ENCODE data around the gene CORIN. TPM values are rescaled to one million over a fixed set of nuclear protein-coding genes. Genes with fewer than 3 reads are reported as not detected.

The CORIN gene
- total RNA-seq, 2 experiments from 2014 or later: not detected

DNA sequence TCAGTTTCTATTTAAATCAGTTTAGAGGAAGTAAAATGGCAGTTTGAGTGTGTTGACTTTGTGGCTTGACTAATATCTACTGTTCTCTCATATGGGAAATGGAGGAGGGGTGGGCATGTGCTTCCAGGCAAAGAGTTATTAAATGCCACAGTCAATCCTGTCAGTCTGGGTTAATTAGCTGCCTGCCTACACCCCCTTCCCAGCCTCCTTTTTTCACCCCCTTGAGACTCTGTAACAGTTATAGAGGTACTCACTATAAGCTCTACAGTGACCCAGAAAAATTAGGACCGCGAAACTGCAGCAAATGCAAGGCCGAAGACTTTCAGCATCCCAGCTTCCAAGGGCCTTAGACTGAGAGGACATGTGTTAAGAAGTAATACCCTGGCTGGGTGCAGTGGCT is 165.2 kb downstream of the CORIN start:
- H3K4me1 Mint-ChIP-seq: no peaks in the 10 kb centered on the region
- no peak overlapping the region for H3K4me3 Mint-ChIP-seq
- H3K27ac Mint-ChIP-seq: no peak overlapping the region
- peaks cover 19% of the 10 kb centered on the region for H3K27me3 Mint-ChIP-seq
- no peak for DNase-seq
- H3K36me3 Mint-ChIP-seq: no peaks in the 10 kb centered on the region
- H3K9me3 Mint-ChIP-seq: no peaks in the 10 kb centered on the region

DNA sequence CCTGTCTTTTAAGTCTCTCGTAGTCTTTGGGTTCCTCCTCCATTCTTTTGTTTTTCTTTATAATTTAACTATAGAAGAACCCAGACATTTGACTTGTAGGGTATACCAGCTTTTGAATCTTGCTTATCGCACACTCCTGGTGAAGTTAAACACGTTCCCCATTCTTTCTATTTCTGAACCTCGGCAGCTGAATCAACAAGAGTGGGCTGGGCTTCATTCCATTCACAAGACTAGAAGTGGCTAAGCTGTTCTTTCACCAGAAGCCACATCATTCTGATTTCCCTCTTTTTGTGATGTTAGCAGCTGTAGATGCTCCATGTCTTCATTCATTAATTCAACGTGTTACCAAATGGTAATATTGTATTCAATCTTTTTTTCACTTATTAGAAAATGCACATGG is 167.9 kb downstream of the CORIN start:
- Mint-ChIP-seq H3K4me1 (no peaks in the 10 kb centered on the region), H3K36me3 (no peaks in the 10 kb centered on the region), H3K4me3 (no peak overlapping the region), H3K27ac (no peak overlapping the region), H3K9me3 (no peaks in the 10 kb centered on the region), H3K27me3 (peaks cover 19% of the 10 kb centered on the region)
- DNase-seq: no peak

DNA sequence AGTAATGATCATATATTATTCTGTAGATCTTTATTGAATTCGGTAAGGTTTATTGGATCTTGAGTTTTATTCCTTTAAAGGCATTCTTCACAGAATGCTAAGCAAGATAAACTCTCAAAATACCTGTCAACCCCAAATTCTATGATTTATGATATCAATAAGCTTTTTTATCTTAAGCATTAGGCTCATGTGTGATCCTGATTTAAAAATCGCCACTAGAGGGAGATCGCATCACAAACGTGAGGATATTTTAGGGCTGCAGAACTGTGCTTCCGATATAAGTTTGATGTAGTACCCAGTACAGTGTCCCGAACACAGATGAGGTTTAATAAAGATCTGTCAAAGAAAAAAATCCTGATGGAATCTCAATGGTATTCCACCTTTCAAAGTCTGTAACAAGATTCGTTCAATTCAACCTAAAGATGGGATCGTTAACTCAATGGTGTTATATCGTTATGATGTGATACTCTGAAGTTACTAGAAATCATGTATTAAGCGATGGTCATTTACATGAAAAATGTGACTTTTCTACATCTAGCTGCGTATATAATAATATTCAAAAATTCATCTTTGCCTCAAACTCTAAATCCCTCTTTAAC is 169.0 kb downstream of the CORIN start:
- Mint-ChIP-seq H3K27ac (no peak overlapping the region), H3K9me3 (no peaks in the 10 kb centered on the region), H3K36me3 (no peaks in the 10 kb centered on the region), H3K4me1 (no peaks in the 10 kb centered on the region), H3K27me3 (peaks cover 19% of the 10 kb centered on the region), H3K4me3 (no peak overlapping the region)
- no peak for DNase-seq

DNA sequence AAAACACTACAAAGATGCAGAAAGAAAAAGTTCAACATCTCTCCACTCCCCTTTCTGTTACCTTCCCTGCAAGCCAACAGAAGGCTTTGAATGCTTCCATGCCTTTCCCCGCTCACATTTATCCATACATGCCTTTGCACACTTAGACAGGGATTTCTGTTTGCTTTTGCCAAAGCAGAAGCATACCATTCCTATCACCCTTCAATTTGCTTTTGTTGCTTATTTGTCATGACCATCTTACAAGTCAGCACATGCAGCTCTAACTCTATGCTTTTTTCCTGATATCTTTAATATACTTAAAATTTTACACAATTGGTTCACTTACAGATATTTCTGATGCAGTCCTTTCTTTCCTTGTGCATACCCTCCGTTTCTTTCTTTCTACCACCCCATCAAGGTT is 169.6 kb downstream of the CORIN start:
- H3K4me3 Mint-ChIP-seq: no peak overlapping the region
- no peaks in the 10 kb centered on the region for H3K9me3 Mint-ChIP-seq
- no peaks in the 10 kb centered on the region for H3K4me1 Mint-ChIP-seq
- H3K36me3 Mint-ChIP-seq: no peaks in the 10 kb centered on the region
- no peak overlapping the region for H3K27ac Mint-ChIP-seq
- H3K27me3 Mint-ChIP-seq: peaks cover 15% of the 10 kb centered on the region
- DNase-seq: no peak

DNA sequence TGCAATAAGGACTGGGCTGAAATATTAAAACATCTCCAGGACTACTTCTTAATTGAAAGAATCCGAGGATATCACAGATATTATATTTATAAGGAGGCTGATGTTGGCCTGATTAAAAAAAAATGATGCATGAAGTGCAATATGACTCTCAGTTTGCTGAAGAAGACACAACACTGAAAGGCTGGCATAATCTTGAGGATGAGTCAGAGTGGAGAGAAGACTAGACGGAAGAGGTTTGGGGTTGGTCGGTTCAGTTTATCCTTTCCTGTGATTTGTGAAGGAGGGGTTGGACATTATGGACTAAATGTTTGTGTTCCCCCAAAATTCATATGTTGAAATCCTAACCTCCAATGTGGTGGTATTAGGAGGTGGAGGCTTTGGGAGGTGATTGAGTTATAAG is 170.3 kb downstream of the CORIN start:
- no peak for DNase-seq
- H3K27me3 Mint-ChIP-seq: peaks cover 15% of the 10 kb centered on the region
- H3K4me1 Mint-ChIP-seq: no peaks in the 10 kb centered on the region
- H3K4me3 Mint-ChIP-seq: no peak overlapping the region
- H3K9me3 Mint-ChIP-seq: no peaks in the 10 kb centered on the region
- no peak overlapping the region for H3K27ac Mint-ChIP-seq
- no peaks in the 10 kb centered on the region for H3K36me3 Mint-ChIP-seq

DNA sequence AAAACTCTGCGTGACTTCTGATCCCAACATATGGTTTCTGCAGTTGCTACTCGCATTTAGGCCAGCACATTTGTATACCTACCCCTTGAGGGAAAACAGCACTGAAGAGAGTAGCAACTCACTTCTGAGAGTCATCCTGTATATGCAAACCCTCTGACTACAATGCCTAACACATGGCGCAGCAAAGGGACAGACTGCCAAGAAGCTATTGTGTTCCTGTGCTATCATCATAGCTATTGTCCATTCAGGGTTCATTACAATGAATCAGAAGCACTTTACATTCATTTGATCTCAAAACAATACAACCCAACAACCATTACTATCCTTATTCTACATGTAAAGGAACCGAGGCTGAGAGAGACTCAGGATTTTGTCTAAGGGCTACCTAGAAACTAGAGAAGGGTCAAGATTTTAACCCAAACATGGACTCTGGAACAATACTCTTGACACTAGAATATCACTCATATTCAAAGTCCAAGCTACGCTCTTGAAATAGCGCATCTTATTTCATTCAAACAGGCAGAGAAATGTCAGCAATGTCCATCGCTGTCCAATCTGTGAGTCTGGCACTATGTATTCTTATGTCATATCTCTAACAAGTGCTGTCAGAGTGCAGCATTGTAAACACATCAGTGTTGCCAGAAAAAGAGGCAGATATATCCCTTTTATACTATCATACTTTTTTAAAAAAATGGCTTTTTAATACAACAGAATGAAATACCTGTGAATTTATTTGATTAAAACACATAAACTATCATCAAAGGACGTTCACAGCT is 173.6 kb downstream of the CORIN start:
- H3K9me3 Mint-ChIP-seq: no peaks in the 10 kb centered on the region
- no peaks in the 10 kb centered on the region for H3K4me1 Mint-ChIP-seq
- no peak overlapping the region for H3K27ac Mint-ChIP-seq
- no peak overlapping the region for H3K4me3 Mint-ChIP-seq
- no peaks in the 10 kb centered on the region for H3K36me3 Mint-ChIP-seq
- DNase-seq: no peak
- peaks cover 5% of the 10 kb centered on the region for H3K27me3 Mint-ChIP-seq

DNA sequence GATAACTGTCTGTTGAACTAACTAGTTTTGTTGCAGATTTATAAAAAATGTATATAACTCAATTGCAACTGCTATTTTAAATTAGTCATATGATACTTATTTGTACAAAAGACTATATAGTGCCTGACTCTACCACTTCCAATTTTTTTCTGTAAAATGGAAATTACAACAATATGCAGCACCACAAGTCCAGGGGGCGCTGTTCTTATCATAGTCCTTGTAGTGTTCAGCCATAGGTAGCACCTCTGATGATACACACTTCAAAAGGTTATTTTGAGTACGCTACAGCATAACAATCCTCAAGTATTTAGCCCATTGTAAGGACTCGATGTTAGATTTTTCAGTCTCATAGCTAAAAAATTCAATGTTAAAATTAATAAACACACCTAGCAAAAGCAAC is 174.9 kb downstream of the CORIN start:
- Mint-ChIP-seq H3K27ac (no peak overlapping the region), H3K27me3 (no peaks in the 10 kb centered on the region), H3K9me3 (no peaks in the 10 kb centered on the region), H3K36me3 (no peaks in the 10 kb centered on the region), H3K4me3 (no peak overlapping the region), H3K4me1 (no peaks in the 10 kb centered on the region)
- peak; percentile 14 for DNase-seq

DNA sequence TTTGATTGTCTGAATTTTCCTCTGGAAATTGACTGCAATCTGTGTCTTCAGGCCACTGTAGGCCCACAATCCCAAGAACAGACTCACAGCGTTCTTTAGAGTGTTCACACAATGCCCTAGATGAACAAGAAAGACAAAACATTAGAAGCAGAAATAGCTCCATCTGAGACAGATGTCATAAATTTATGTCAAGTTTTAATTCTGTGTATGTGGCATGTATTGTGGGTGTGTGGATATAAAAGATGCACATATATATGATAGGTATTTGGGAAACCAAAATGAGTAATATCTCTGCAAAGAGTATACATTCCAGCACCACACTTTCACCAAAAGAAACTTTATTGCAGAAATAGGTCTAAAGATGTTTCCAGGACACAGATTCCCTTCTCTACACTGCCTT is 176.1 kb downstream of the CORIN start:
- no peaks in the 10 kb centered on the region for H3K9me3 Mint-ChIP-seq
- no peak overlapping the region for H3K4me3 Mint-ChIP-seq
- no peaks in the 10 kb centered on the region for H3K36me3 Mint-ChIP-seq
- H3K27me3 Mint-ChIP-seq: no peaks in the 10 kb centered on the region
- no peaks in the 10 kb centered on the region for H3K4me1 Mint-ChIP-seq
- no peak overlapping the region for H3K27ac Mint-ChIP-seq
- DNase-seq: no peak

DNA sequence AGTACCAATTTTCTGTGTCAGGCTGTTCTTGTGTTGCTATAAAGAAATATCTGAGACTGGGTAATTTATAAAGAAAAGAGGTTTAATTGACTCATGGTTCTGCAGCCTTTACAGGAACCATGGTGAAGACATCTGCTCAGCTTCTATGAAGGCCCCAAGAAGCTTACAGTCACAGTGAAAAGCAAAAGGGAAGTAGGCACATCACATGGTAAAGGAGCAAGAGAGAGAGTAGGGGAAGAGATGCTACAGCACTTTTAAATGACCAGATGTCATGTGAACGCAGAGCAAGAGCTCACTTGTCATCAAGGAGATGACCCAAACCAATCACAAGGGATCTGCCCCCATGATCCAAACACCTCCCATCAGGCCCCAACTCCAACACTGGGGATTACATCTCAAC is 178.5 kb downstream of the CORIN start:
- H3K27me3 Mint-ChIP-seq: no peaks in the 10 kb centered on the region
- no peaks in the 10 kb centered on the region for H3K36me3 Mint-ChIP-seq
- H3K4me1 Mint-ChIP-seq: peaks cover 2% of the 10 kb centered on the region
- H3K27ac Mint-ChIP-seq: no peak overlapping the region
- no peak for DNase-seq
- no peaks in the 10 kb centered on the region for H3K9me3 Mint-ChIP-seq
- no peak overlapping the region for H3K4me3 Mint-ChIP-seq

DNA sequence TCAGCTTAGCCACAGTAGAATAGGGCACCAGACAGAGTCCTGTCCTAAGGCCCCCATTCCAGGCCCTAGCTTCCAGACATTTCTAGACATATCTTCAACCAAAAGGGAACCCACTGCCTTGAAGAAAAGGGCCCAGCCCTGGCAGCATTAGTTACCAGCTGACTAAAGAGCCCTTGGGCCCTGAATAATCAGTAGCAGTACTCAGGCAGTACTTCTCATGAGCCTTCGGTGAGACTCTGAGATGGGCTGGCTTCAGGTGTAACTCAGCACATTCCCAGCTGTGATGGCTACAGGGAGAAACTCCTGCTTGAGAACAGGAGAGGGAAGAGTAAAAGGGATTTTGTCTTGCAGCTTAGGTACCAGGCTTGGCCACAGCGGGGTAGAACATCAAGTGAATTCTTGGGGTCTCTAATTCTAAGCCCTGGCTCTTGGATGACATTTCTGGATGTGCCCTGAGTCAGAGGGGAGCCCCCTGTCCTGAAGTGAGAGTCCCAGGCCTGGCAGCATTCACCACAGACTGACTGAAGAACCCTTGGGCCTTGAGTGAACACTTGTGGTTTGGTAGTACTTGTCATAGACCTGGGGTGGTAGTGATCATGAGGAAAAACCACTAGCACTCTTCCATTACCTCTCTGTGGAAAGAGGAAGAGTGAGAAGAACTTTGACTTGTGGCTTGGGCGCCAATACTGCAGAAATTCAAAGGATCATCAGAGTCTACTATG is 182.7 kb downstream of the CORIN start:
- Mint-ChIP-seq H3K27ac (no peak overlapping the region), H3K4me1 (peaks cover 2% of the 10 kb centered on the region), H3K36me3 (no peaks in the 10 kb centered on the region), H3K9me3 (no peaks in the 10 kb centered on the region), H3K4me3 (no peak overlapping the region), H3K27me3 (no peaks in the 10 kb centered on the region)
- peak; percentile 7 for DNase-seq

DNA sequence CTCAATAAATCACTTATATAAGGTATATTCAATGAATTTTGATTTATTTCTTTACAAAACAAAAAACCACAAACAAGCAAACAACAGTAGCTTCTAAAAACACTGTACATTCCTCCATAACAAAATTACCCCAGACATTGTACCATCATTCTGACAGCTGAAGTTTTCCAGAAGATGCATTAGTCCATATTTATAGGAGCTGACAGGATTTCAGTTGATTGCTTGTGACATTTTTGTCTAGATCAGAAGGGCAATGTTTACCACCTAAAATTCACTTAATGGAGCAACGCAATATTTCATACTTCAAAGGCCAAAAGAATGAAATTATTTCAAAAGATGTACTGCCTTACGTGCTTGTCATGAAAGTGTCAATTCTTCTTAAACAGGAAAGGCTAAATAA is 185.8 kb downstream of the CORIN start:
- no peaks in the 10 kb centered on the region for H3K9me3 Mint-ChIP-seq
- DNase-seq: no peak
- peaks cover 2% of the 10 kb centered on the region for H3K4me1 Mint-ChIP-seq
- H3K27me3 Mint-ChIP-seq: no peaks in the 10 kb centered on the region
- H3K27ac Mint-ChIP-seq: no peak overlapping the region
- H3K4me3 Mint-ChIP-seq: no peak overlapping the region
- H3K36me3 Mint-ChIP-seq: no peaks in the 10 kb centered on the region

DNA sequence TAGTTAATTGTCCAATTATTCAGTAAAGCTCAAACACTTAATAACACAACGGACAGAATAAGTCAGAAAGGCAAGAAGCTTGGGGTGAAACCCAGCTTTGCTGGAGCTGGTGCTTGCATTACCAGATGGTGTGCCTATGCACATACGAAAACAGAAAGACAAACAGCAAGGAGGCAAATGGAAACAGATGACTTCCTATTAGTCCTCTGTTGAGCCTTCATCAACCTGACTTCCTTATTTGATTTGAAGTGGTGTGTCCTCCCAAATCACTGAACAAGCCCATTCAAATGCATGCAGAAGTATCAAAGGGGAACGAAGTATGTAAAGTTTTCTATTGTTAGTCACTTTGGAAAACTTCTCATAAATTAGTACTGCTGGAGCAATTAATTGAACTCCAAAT is 186.6 kb downstream of the CORIN start:
- Mint-ChIP-seq H3K27ac (no peak overlapping the region), H3K4me3 (no peak overlapping the region)

DNA sequence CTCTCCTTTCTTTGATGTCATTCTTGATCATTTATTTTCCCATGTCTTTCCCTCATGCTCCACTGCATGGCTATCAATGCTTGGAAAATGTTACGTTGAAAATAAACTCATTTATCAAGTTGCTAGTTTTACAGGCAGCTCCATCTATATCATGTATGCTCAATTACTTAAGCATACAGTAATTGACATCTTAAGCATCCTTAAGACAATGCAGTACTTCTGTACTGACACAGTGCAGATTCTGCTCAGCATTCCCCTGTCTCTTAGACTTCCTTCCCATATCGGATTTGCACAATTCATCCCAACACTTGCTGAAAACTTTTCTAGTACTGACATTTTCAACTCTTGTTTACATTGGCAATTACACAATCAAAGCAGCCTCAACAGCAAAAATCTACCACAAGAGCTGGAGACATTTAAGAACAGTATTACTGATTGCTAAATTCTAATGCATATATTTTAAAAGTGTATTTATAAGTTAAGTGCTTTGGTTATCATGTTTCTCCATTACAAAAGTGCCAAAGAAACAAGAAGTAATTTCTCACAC is 187.2 kb downstream of the CORIN start:
- Mint-ChIP-seq H3K36me3 (no peaks in the 10 kb centered on the region), H3K27ac (no peak overlapping the region), H3K4me3 (no peak overlapping the region)

More for the DNA sequence above, 186.6 kb downstream of the CORIN start:
- Mint-ChIP-seq H3K36me3 (no peaks in the 10 kb centered on the region), H3K9me3 (no peaks in the 10 kb centered on the region), H3K27me3 (no peaks in the 10 kb centered on the region), H3K4me1 (peaks cover 2% of the 10 kb centered on the region)
- DNase-seq: no peak

DNA sequence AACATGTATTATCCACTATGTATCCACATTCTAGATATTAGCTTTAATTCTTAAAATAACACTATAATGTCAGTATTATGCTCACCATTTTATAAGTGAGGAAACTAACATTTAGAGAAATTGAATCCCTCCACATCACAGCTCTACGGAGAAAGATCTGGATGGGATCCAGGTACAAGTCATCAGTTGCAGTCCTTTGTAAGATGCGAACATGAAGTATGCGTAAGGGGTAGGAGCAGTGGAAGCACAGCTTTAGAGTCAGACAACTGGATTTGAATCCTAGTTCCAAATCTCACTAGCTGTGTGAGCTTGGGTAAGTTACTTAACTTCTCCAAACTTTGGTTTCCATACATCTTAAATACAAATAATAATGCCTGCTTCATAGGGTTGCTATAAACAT is 190.3 kb downstream of the CORIN start:
- Mint-ChIP-seq H3K9me3 (no peaks in the 10 kb centered on the region), H3K4me3 (no peak overlapping the region), H3K36me3 (no peaks in the 10 kb centered on the region), H3K27me3 (peaks cover 8% of the 10 kb centered on the region), H3K27ac (no peak overlapping the region), H3K4me1 (no peaks in the 10 kb centered on the region)
- no peak for DNase-seq

More for the DNA sequence above, 187.2 kb downstream of the CORIN start:
- Mint-ChIP-seq H3K27me3 (no peaks in the 10 kb centered on the region), H3K9me3 (no peaks in the 10 kb centered on the region), H3K4me1 (no peaks in the 10 kb centered on the region)
- DNase-seq: no peak

DNA sequence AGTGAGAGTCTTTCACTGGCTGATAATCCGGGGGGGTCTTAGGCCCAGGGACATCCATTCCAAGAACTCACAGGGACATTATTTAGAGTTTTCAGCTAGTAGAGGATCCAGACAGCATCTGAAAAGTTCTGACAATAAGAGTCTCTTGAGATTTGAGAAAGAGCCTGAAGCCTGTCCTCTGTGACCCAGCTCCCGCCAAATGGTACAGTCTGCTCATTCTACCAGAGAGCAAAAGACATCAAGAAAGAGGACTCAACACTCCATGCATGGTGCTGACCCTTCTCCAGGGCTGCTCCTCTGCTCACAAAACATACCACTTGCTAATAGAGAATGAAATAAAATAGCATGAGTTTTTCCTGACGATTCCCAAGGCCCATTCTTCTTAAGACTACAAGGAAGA is 190.8 kb downstream of the CORIN start:
- no peaks in the 10 kb centered on the region for H3K36me3 Mint-ChIP-seq
- no peaks in the 10 kb centered on the region for H3K4me1 Mint-ChIP-seq
- no peak for DNase-seq
- peaks cover 8% of the 10 kb centered on the region for H3K27me3 Mint-ChIP-seq
- H3K9me3 Mint-ChIP-seq: no peaks in the 10 kb centered on the region
- no peak overlapping the region for H3K4me3 Mint-ChIP-seq
- no peak overlapping the region for H3K27ac Mint-ChIP-seq
